Bronchial epithelial cell (primary cell): ENCODE data around the gene GRAMD1A. TPM values are rescaled to one million over a fixed set of nuclear protein-coding genes. Genes with fewer than 3 reads are reported as not detected.
A peak's percentile ranks its signal among the peaks of the same experiment; 100 is the strongest.
"Not testable (repeated sequence)": the region's sequence is repeated elsewhere in the genome, so short reads cannot be mapped to it uniquely, and the experiment has no call there.

Experiments
- DNase-seq: peaks from one replicate; pipeline ENCODE4 v3.0.0-alpha.2; 2010; ENCODE audit warnings: low read depth
- FAIRE-seq: peaks from 2 replicates; lab custom pipeline; 2011; peaks lifted over from hg19 to GRCh38; lab: Jason Lieb, UNC
- H3K27me3 ChIP-seq: 2 replicates; pipeline ENCODE4 v1.5.1; 2011; ENCODE audit warnings: low read length; ENCODE audit not compliant: control insufficient read depth, insufficient read depth
- H3K36me3 ChIP-seq: 2 replicates; pipeline ENCODE4 v1.5.1; 2011; ENCODE audit warnings: low read length; ENCODE audit not compliant: control insufficient read depth, insufficient read depth
- H3K4me3 ChIP-seq: 2 replicates; pipeline ENCODE4 v1.5.1; 2011; ENCODE audit warnings: mild to moderate bottlenecking, low read depth, low read length, control low read depth
- total RNA-seq: library from RNA; depleted of rRNA; stranded (reverse); fragments of >200 nt; gene quantifications from 2 replicates; pipeline ENCODE4 v1.2.1, GENCODE V29; 2014
- TF ChIP-seq, protein P1 (sequence below): IDR thresholded peaks from 2 replicates; pipeline ENCODE4 v1.5.1; 2011; ENCODE audit warnings: mild to moderate bottlenecking, moderate library complexity, low read length, control low read depth, inconsistent platforms; ENCODE audit not compliant: insufficient read depth, severe bottlenecking

GRAMD1A gene
- total RNA-seq, 1 donor from 2014 or later, result 7.9 TPM

DNA sequence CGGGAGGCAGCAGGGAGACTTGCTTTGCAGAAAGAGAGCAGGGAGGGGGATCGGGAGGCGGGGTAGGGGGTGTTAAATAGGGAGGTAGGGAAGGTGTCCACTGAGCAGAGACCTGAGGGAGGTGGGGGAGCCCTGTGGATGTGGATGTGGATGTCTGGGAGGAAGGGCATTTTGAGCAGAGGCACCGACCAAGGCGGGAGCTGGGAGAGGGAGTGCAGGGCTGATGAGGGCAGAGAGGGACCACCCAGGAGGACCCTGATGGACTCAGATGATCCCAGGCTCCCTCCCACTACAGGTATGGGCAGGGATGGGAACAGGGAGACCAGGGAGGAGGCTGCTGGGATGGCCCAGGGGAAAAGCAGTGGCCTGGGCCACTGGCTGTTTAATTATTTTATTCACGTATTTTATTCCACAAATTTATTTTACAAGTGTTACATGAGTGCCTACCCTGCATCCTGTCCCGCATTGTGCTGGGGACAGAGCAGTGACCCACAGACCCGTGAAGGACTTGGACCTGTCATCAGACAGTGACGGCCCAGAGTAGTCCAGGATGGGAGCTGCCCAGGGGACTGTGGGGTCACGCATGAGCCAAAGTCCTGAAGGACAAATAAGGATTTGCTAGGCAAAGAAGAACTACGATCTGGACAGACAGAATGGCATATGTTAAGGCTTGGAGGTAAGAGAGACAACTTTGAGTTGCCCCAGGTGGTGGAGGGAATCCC, 5.3 kb downstream of the GRAMD1A start:
- Histone ChIP-seq H3K36me3 (peaks cover 9% of the 10 kb centered on the region), H3K4me3 (no peak overlapping the region), H3K27me3 (no peaks in the 10 kb centered on the region)
- TF ChIP-seq, protein P1, sequence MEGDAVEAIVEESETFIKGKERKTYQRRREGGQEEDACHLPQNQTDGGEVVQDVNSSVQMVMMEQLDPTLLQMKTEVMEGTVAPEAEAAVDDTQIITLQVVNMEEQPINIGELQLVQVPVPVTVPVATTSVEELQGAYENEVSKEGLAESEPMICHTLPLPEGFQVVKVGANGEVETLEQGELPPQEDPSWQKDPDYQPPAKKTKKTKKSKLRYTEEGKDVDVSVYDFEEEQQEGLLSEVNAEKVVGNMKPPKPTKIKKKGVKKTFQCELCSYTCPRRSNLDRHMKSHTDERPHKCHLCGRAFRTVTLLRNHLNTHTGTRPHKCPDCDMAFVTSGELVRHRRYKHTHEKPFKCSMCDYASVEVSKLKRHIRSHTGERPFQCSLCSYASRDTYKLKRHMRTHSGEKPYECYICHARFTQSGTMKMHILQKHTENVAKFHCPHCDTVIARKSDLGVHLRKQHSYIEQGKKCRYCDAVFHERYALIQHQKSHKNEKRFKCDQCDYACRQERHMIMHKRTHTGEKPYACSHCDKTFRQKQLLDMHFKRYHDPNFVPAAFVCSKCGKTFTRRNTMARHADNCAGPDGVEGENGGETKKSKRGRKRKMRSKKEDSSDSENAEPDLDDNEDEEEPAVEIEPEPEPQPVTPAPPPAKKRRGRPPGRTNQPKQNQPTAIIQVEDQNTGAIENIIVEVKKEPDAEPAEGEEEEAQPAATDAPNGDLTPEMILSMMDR, result no peak
- FAIRE-seq (no peak), DNase-seq (no peak)

DNA sequence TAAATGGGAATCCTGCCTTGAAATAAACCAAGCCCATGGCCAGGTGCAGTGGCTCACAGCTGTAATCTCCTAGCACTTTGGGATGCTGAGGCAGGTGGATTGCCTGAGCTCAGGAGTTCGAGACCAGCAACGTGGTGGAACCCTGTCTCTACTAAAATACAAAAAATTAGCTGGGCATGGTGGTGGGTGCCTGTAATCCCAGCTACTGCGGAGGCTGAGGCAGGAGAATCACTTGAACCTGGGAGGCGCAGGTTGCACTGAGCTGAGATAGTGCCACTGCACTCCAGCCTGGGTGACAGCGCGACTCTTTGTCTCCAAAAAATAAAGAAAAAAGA, 5.9 kb downstream of the GRAMD1A start:
- H3K27me3 ChIP-seq, DNase-seq, H3K4me3 ChIP-seq, FAIRE-seq, H3K36me3 ChIP-seq: not testable (repeated sequence)

DNA sequence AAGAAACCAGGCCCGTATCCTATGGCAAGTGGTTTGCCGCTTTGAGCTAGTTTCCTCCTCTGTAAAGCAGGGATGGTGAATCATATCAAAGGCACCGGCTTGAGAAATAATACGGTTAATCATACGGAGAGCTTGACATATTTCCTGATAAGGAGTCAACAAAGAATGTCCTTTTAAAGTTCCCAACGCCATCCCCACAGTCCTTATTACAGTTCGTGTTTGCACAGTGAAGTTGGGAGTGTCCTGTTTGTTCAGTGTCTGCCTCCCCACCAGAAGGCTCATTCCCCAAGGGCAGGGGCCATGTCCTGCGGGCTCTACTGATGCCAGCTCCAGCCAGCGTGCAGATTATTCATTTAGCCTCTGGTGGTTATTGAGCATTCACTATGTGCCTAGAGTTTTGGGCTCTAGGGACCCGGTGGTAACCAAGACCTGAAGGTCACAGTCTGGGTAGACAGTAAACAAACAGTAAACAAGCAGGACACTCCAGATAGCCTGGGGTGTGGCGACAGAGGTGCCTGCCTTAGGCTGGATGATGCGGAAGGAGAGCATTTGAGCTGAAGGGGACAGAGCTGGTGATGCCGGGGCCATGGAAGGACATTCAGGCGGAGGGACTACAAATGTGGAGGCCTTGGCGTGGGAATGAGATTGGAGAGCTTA, 6.3 kb downstream of the GRAMD1A start:
- Histone ChIP-seq H3K4me3 (no peak overlapping the region), H3K27me3 (no peaks in the 10 kb centered on the region), H3K36me3 (peaks cover 10% of the 10 kb centered on the region)
- peak; percentile 88 for FAIRE-seq
- TF ChIP-seq, protein P1, result no peak
- peak; percentile 88 for DNase-seq

DNA sequence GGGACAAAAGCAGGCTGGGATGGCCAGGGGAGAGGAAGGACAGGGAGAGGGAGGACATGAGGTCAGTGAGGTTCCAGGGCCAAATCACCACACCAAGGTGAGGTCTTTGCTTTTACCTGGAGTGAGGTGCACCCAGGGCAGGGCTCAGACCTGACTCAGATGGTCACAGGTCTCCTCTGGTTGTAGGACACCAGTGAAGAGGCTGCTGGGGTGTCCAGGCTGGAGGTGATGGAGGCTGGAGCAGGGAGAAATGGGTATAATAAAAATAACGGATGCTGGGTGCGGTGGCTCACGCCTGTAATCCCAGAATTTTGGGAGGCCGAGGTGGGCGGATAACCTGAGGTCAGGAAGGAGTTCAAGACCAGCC, 6.9 kb downstream of the GRAMD1A start:
- H3K27me3 ChIP-seq, result no peaks in the 10 kb centered on the region
- DNase-seq (no peak), FAIRE-seq (no peak)
- no peak overlapping the region for H3K4me3 ChIP-seq
- TF ChIP-seq, protein P1, result no peak
- peaks cover 12% of the 10 kb centered on the region for H3K36me3 ChIP-seq

DNA sequence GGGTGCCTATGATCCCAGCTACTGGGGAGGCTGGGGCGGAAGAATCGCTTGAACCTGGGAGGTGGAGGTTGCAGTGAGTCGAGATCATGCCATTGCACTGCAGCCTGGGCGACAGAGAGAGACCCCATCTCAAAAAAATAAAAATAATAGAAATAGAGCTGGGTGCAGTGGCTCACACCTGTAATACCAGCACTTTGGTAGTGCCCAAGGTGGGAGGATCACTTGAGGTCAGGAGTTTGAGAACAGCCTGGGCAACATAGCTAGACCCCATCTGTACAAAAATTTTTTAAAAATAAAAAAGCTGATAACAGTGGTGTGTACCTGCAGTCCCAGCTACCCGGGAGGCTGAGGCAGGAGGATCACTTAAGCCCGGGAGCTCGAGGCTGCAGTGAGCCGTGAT, 7.3 kb downstream of the GRAMD1A start:
- H3K36me3 ChIP-seq, result peaks cover 12% of the 10 kb centered on the region
- H3K27me3 ChIP-seq, DNase-seq, FAIRE-seq, H3K4me3 ChIP-seq: not testable (repeated sequence)

DNA sequence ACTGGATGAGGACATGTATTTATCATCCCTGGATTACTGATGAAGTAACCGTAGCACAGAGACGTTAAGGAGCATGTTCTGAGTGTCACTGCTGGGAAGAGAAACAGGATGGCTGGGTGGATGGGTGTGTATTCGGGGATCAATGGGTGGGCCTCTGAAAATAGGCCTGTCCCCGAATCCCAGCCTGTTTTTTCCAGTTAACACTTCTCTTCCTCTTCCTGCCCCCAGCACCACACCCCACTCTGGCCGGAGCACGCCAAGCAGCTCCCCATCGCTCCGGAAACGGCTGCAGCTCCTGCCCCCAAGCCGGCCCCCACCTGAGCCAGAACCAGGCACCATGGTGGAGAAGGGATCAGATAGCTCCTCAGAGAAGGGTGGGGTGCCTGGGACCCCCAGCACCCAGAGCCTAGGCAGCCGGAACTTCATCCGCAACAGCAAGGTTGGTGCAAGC, 8.8 kb downstream of the GRAMD1A start:
- H3K27me3 ChIP-seq, result no peaks in the 10 kb centered on the region
- FAIRE-seq (no peak), DNase-seq (no peak)
- H3K4me3 ChIP-seq, result no peak overlapping the region
- TF ChIP-seq, protein P1, result no peak
- H3K36me3 ChIP-seq, result peaks cover 15% of the 10 kb centered on the region
